Endometrial microvascular endothelial cells (primary cell): ENCODE measurements around the gene NPS. TPM values are rescaled to one million over a fixed set of nuclear protein-coding genes. Genes with fewer than 3 reads are reported as not detected.

Experiments used
- in situ Hi-C: cut with HindIII; loops from 2 replicates; pipeline ENCODE4 v1.10.0; 2017; ENCODE audit warnings: low sequenced_read_pairs, low pct_unique_long_range_greater_than_20kb; ENCODE audit errors: inconsistent ontology term
- total RNA-seq: library from RNA; depleted of rRNA; stranded (reverse); fragments of >200 nt; gene quantifications from one replicate; pipeline ENCODE4 v1.2.3, GENCODE V29; 2015; ENCODE audit errors: inconsistent ontology term

Gene NPS
- total RNA-seq = not detected

GRCh38 chr10:127549009-127549408 lies at the start of gene NPS:
Gene NPS (plus strand): TSS chr10:127549309. CDS start chr10:127549369, 60 bp downstream.
- in situ Hi-C loops = no loop called here

GRCh38 chr10:127500127-127500526 lies 49.0 kb upstream of the NPS start:
- in situ Hi-C loops = no loop called here

- in situ Hi-C loops = no loop called here
These were observed 43.0 kb upstream of the NPS start for GRCh38 chr10:127506094-127506493.

GRCh38 chr10:127522298-127522697 lies 26.8 kb upstream of the NPS start:
- in situ Hi-C loops = no loop called here

GRCh38 chr10:127523476-127523875 lies 25.6 kb upstream of the NPS start:
- in situ Hi-C loops = no loop called here

- in situ Hi-C loops = no loop called here
These were observed 24.9 kb upstream of the NPS start for GRCh38 chr10:127524229-127524628.

- in situ Hi-C loops = no loop called here
These were observed 24.0 kb upstream of the NPS start for GRCh38 chr10:127524908-127525665.

- in situ Hi-C loops = no loop called here
These were observed 23.4 kb upstream of the NPS start for GRCh38 chr10:127525686-127526085.

GRCh38 chr10:127526161-127526560 lies 22.9 kb upstream of the NPS start:
- in situ Hi-C loops = no loop called here

- in situ Hi-C loops = no loop called here
These were observed 21.8 kb upstream of the NPS start for GRCh38 chr10:127527320-127527719.

GRCh38 chr10:127527891-127528290 lies 21.2 kb upstream of the NPS start:
- in situ Hi-C loops = no loop called here

- in situ Hi-C loops = no loop called here
These were observed 16.9 kb upstream of the NPS start for GRCh38 chr10:127532193-127532592.

GRCh38 chr10:127532659-127533058 lies 16.4 kb upstream of the NPS start:
- in situ Hi-C loops = no loop called here

GRCh38 chr10:127534074-127534473 lies 15.0 kb upstream of the NPS start:
- in situ Hi-C loops = no loop called here

GRCh38 chr10:127534496-127534895 lies 14.6 kb upstream of the NPS start:
- in situ Hi-C loops = no loop called here

- in situ Hi-C loops = no loop called here
These were observed 13.2 kb upstream of the NPS start for GRCh38 chr10:127535802-127536515.

- in situ Hi-C loops = no loop called here
These were observed 11.9 kb upstream of the NPS start for GRCh38 chr10:127536972-127537760.

GRCh38 chr10:127537924-127538323 lies 11.2 kb upstream of the NPS start:
- in situ Hi-C loops = no loop called here

- in situ Hi-C loops = no loop called here
These were observed 1.1 kb upstream of the NPS start for GRCh38 chr10:127548022-127548421.

GRCh38 chr10:127550861-127551260 lies 1.8 kb downstream of the NPS start:
- in situ Hi-C loops = no loop called here
